Ascending aorta (tissue), 2 donors: ENCODE measurements around the gene RBM33. TPM values are rescaled to one million over a fixed set of nuclear protein-coding genes. Genes with fewer than 3 reads are reported as not detected.

Experiments used
- DNase-seq, 2 donors: peaks; one replicate each; pipeline ENCODE4 v3.0.0-alpha.2; 2019; ENCODE audit warnings: low spot score in 2 of 2
- H3K27ac ChIP-seq, 2 donors: fragments of 200-600 bp; sonication (generic); one replicate each; pipeline ENCODE4 v1.5.1; 2016 to 2017; ENCODE audit warnings: mild to moderate bottlenecking in 1 of 2
- H3K27me3 ChIP-seq: fragments of 200-600 bp; sonication (generic); one replicate; pipeline ENCODE4 v1.5.1; 2017
- H3K36me3 ChIP-seq, 2 donors: fragments of 200-600 bp; sonication (generic); one replicate each; pipeline ENCODE4 v1.5.1; 2016
- H3K4me1 ChIP-seq, 2 donors: fragments of 200-600 bp; sonication (generic); one replicate each; pipeline ENCODE4 v1.5.1; 2016 to 2017; ENCODE audit warnings: mild to moderate bottlenecking in 1 of 2
- H3K4me3 ChIP-seq, 2 donors: fragments of 200-600 bp; sonication (generic); one replicate each; pipeline ENCODE4 v1.5.1; 2016 to 2017; ENCODE audit warnings: mild to moderate bottlenecking in 1 of 2
- H3K9me3 ChIP-seq, 2 donors: fragments of 200-600 bp; sonication (generic); one replicate each; pipeline ENCODE4 v1.5.1; 2016
- intact Hi-C: fragments of 100-400 bp; cut with DNase I; formaldehyde crosslinking; loops from one replicate; pipeline ENCODE4 v1.15.1; 2023
- total RNA-seq: library from RNA; depleted of rRNA; stranded (reverse); fragments of >200 nt; gene quantifications from one replicate; pipeline ENCODE4 v1.1.0, GENCODE V29; 2016
- TF ChIP-seq, protein P1 (sequence below), 3 experiments: fragments of 200-600 bp in 2 of 3; fragments of 450-650 bp in 1 of 3; sonication (generic) in 2 of 3; IDR thresholded peaks; one replicate each; pipeline ENCODE4 v1.5.1; 2016 to 2019; ENCODE audit warnings: antibody characterized with exemption in 3 of 3, mild to moderate bottlenecking in 1 of 3, moderate library complexity in 1 of 3

RBM33 gene
- total RNA-seq, 1 donor from 2014 or later, result 44.2 TPM

DNA sequence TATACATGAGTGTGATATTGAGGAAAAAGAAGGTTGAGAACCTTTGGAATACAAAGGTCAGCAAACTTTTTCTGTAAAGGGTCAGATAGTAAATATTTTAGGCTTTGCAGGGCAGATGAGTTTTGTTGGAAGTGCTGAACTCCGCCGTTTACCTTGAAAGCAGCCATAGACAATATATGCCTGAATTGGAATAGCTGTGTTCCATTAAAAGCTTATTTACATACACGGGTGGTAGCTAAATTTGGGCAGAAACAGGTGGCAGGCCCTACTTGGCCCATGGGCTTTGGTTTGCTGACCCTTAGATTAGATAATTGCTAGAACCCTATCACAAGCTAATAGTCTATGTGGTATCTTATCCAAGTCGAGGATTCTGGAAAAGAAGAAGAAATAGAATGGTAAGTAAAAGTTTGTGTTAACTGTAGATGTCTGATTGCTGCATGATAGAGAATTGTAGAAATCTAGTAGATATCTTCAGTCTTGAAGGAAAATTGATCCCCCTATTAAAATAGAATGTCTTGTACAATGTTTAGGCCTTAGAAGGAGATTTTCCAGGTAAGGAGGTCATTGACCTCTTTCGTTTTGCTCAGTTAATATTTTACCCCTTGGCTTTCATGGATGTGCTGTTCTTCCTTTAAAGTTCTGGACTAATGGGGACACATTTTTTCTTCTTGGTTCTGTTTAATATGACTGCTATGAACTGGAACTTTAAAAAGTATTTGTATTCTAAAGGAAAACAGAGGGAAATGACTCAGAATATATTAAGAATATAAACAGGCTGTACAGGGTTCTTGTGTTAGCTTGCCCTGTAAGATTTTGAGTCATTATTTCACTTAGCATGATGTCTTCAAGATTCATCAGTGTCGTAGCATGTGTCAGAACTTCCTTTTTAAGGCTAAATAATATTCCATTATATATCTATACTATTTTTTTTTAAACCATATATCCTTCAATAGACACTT lies 8.0 kb downstream of the RBM33 start:
- no peak overlapping the region for H3K4me3 ChIP-seq
- H3K4me1 ChIP-seq, result peaks cover 4 to 40% of the 10 kb centered on the region in 2 donors
- no peaks in the 10 kb centered on the region for H3K27me3 ChIP-seq
- TF ChIP-seq, protein P1, sequence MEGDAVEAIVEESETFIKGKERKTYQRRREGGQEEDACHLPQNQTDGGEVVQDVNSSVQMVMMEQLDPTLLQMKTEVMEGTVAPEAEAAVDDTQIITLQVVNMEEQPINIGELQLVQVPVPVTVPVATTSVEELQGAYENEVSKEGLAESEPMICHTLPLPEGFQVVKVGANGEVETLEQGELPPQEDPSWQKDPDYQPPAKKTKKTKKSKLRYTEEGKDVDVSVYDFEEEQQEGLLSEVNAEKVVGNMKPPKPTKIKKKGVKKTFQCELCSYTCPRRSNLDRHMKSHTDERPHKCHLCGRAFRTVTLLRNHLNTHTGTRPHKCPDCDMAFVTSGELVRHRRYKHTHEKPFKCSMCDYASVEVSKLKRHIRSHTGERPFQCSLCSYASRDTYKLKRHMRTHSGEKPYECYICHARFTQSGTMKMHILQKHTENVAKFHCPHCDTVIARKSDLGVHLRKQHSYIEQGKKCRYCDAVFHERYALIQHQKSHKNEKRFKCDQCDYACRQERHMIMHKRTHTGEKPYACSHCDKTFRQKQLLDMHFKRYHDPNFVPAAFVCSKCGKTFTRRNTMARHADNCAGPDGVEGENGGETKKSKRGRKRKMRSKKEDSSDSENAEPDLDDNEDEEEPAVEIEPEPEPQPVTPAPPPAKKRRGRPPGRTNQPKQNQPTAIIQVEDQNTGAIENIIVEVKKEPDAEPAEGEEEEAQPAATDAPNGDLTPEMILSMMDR (IDR thresholded peaks at IDR 0.05), result no peak
- H3K9me3 ChIP-seq, result peaks cover 11 to 12% of the 10 kb centered on the region in 2 donors
- intact Hi-C loops, result no loop called here
- H3K27ac ChIP-seq, result no peak overlapping the region
- DNase-seq, result no peak
- peaks cover 3 to 11% of the 10 kb centered on the region in 2 donors for H3K36me3 ChIP-seq

DNA sequence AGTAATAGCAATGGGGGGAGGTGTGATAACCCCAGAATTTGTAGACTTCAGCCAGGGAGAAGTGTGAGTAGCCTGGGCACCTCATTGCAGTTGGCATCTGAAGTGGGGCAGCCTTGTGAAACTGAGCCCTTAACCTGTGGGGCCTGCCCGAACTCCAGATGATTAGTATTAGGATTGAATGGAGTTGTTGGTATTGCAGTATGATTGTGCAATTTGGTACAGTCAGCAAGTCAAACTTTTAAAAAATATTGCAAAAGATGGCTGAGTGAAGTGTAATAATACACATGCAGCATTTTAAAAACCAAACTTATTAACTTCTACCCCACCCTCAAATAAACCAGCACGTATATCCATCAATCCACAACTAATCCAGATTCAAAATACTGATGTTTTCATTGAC lies 9.3 kb downstream of the RBM33 start:
- intact Hi-C loops, result no loop called here
- TF ChIP-seq, protein P1 (IDR thresholded peaks at IDR 0.05), result no peak
- Histone ChIP-seq H3K27ac (no peak overlapping the region), H3K36me3 (no peaks in the 10 kb centered on the region), H3K27me3 (no peaks in the 10 kb centered on the region), H3K4me3 (no peak overlapping the region), H3K4me1 (peaks cover 4 to 40% of the 10 kb centered on the region in 2 donors), H3K9me3 (peaks cover 4 to 6% of the 10 kb centered on the region in 2 donors)
- DNase-seq, result no peak

DNA sequence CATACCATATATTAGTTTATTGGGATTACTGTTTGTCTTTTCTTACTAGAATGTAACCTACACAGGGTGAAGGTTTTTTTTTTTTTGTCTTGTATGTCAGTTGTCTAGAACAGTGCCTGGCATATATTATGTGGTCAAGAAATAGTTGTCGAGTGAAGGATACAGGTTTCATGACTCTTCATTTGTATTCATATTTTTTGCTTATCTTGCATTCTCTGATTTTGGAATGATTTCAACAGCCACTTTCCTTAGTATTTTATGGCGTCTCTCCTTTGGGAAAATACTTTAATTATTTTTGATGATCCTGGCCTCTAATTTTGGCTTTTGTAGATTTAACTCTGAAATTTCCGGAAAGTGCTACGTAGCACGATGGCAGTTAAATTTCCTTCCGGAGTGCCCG lies 12.4 kb downstream of the RBM33 start:
- no peak for DNase-seq
- TF ChIP-seq, protein P1 (IDR thresholded peaks at IDR 0.05), result no peak
- intact Hi-C loops, result no loop called here
- Histone ChIP-seq H3K27ac (no peak overlapping the region), H3K4me1 (peaks cover 0 to 28% of the 10 kb centered on the region in 2 donors), H3K36me3 (no peaks in the 10 kb centered on the region), H3K4me3 (no peak overlapping the region), H3K9me3 (no peaks in the 10 kb centered on the region), H3K27me3 (no peaks in the 10 kb centered on the region)

DNA sequence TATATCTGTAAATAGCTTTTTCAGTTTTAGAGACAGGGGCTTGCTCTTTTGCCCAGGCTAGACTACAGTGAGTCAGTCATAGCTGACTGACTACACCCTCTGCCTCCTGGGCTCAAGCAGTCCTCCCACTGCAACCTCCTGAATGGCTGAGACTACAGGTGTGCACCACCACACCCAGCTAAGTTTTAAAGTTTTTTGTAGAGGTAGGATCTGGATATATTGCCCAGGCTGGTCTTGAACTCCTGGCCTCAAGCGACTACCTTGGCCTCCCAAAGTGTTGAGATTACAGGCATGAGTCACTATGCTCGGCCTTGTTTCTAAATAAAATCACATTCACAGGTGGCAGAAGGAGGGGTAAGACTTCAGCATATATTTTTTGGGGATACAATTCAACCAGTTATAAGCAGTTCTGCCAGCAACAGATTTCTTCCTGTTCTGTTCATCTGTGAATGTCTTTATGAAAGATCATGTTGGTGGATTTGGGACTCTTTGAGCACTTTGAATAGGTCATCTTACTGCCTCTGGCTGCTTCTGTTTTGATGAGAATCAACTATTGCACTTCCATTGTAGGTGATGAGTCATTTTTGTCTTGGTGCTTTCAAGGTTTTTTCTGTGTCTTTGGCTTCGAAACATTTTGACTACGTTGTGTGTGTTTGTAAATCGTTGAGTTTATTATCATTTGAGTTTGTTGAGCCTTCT lies 15.7 kb downstream of the RBM33 start:
- H3K4me3 ChIP-seq, result no peak overlapping the region
- no peaks in the 10 kb centered on the region for H3K27me3 ChIP-seq
- H3K4me1 ChIP-seq, result peaks cover 0 to 6% of the 10 kb centered on the region in 2 donors
- TF ChIP-seq, protein P1 (IDR thresholded peaks at IDR 0.05), result no peak
- no peaks in the 10 kb centered on the region for H3K9me3 ChIP-seq
- H3K36me3 ChIP-seq, result peaks cover 0 to 3% of the 10 kb centered on the region in 2 donors
- DNase-seq, result no peak
- no peak overlapping the region for H3K27ac ChIP-seq
- intact Hi-C loops, result no loop called here

DNA sequence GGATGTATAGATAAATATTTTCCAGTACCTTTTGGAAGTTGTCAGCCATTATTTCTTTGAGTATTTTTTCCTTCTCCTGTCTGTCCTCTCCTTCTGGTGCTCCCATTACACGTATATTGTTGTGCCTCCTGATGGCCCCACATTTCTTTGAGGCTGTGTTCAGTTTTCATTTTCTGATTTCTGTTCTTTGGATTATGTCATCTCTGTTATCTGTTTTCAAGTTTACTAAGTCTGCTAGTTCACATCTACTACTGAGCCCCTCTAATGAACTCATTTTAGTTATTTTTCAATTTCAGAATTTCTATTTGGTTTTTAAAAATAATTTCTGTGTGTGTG lies 16.3 kb downstream of the RBM33 start:
- Histone ChIP-seq H3K4me3 (no peak overlapping the region), H3K9me3 (no peaks in the 10 kb centered on the region), H3K4me1 (peaks cover 0 to 6% of the 10 kb centered on the region in 2 donors), H3K27me3 (no peaks in the 10 kb centered on the region), H3K27ac (no peak overlapping the region), H3K36me3 (peaks cover 0 to 5% of the 10 kb centered on the region in 2 donors)
- no peak for DNase-seq
- TF ChIP-seq, protein P1 (IDR thresholded peaks at IDR 0.05), result no peak
- intact Hi-C loops, result no loop called here
